Measurements from ENCODE around the gene DDX24.

DDX24 gene

DNA sequence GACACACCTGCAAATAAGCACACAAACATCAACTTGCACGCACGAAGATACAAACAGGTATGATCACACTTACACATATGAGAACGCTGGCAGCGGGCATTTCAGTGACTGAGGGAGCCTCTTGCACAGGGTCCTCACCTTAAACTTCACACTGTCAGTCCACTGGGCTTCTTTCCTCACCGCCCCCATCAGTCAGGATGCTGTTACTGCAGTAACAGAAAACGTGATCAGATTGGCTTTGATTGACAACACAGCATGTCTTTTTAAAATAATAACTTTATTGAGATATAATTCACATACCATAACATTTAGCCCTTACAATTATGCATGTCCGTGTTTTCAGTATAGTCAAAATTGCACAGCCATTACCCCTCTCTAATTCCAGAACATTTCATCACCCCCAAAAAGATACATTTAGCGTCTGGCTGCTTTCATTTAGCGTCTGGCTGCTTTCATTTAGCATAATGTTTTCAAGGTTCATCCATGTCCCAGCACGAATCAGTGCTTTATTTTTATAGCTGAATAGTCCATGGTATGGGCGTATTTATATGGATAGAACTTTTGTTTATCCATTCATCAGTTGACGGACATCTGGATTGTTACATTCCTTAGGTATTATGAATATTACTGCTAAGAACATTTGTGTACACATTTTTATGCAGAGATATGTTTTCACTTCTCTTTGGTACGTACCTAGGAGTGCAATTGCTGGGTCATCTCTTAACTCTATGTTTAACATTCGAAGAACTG, 75.5 kb downstream of the DDX24 start:
- DNase-seq: peak; percentile 29

DNA sequence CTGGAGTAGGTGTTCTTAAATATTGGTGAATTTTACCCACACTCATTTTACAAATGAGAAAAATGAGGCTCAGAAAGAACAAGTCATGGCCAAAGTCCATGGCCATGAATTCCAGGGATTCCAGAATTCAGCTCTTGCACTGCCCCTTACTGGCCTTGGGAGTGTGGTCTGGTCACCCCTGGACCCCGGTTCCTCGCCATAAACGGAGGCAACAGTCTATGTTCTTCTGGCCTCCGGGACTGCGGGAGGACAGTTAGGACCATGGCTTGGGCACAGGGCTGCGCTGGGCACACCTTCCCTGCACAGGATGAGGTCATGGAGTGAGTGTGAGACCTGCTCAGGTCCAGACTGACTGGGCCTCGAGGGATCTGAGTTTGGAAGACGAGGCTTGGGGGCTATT, 77.0 kb downstream of the DDX24 start:
- no peak for DNase-seq

DNA sequence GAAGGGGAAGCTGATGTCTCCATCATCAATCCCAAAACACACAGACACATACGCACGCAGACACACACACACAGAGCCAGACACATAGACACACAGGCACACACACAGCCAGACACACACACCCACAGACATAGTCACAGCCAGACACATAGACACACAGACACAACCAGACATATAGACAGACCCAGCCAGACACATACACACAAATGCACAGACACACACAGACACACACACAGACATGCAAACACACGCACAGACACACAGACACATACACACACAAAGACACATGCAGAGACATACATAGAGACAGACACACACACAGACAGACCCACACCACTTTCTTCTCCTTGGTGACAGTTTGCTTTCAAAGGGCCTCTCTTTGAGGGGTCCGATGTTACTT, 77.6 kb downstream of the DDX24 start:
- DNase-seq: no peak

DNA sequence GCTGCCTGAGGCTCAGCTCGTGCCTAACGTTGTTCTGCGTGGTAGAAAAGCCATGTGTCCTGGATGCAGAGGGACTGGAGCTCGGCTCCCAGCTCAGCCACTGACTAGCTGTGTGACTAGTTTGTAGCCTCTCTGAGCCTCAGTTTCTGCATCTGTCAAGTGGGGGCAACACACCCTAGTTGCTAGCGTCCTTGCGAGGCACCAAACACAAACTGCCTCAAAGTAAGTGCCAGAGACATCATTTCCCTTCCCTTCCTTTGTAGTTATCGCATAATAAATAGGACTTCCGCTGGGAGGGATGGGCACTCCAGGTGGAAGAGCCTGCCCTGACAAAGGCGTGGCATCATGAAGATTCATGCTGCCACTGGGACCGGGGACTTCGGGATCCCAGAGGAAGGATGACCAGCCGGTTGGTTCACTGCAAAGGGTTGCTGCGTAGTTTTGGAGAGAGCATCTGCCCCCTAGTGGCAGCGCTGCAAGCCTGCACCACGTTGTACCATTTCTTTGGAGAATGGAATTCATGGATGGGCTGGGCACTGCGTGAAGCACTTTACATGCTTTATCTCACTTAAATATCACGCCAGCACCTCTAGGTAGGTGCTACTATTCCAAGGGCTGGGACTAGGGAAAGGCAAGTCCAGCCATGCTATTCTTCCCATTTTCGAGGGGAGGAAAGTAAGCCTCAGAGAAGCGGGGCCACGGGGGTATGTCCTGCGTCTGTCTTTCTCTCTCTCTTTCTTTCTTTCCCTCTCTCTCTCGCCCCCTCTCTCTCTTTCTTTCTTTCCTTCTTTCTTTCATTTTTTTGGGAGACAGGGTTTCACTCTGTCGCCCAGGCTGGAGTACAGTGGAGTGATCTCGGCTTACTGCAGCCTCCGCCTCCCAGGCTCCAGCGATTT, 79.3 kb downstream of the DDX24 start:
- DNase-seq: peak; percentile 66

DNA sequence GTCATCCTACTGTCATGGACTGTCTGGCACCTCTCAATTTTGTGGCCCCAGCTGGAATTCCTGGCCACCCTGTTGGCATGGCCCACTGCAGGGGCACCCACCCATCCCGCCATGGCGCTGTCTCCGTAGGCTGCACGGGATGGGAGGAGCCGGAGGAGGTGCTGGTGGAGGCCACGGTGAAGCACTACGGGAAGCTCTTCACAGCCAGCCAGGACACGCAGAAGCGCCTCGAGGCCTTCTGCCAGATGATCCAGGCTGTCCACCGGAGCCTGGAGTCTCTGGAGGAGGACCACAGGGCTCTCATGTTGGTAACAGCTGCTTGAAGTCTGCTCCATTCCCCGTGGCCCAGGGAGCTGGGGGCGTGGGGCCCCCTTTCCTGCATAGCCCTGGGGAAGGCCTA, 80.0 kb downstream of the DDX24 start:
- DNase-seq: no peak

DNA sequence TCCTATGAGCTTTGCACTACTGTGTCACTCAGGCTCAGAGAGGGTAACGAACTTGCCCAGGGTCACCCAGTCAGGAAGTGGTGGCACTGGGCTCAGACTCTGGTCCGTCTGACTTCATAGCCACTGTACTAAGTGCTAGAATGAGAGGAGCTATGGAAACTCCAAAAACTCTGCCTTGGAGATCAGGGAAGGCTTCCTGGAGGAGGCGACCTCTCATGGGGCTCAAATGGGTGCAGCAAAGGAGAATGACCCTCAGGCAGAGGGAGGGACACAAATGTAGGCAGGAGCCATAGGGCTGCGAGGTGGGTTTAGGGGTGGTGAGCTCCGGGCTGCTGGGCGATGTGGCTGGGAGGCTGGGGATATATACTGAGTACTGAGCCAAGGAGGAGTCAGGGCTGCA, 80.7 kb downstream of the DDX24 start:
- no peak for DNase-seq

DNA sequence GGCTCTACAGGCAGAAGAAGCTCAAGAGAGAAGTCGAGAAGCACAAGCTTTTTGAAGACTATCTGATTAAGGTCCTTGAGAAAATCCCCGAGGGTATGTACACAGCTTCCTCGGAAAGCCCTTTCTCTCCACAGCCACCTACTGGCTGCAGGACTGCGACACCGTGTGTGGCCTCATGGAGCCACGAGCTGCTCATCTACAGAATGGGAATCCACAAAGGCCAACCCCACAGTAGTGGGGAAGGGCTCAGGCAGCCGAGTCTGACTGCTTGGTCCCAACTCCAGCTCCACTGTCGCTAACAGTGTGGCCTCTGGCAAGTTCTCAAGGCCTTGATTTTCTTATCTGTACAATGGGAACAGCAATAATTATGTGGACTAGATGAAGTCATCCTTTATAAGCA, 81.4 kb downstream of the DDX24 start:
- no peak for DNase-seq

DNA sequence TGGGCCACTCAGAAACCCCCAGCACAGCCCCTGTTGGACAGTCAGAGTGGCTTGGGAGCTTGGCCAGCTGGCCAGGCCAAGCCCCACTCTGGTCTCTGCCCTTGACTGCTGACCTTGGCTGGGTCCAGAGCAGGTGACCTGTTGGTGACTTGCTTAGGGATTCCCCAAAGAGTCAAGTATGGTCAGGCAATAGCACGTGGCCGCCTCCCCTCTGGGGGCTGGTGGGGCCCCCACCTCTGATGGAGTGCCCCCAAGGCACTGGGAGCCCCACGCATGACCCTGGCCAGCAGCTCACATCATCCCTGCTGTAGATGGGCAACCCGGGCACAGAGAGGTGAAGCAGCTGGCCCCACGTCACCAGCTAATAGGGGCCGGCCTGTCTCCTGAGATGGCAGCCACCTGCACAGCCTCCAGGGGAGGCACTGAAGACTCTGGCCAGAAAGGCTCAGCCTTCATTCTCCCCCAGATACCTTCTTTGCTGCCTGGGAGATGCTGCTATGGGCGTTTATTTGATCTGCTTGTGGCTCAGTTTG, 82.1 kb downstream of the DDX24 start:
- no peak for DNase-seq

Measured in fibroblast of skin of back (primary cell).